CD4-positive, alpha-beta T cell (primary cell): ENCODE results near the gene METTL22. TPM values are rescaled to one million over a fixed set of nuclear protein-coding genes. Genes with fewer than 3 reads are reported as not detected.
A peak's percentile ranks its signal among the peaks of the same experiment; 100 is the strongest.

Source experiments
- ATAC-seq: fragments of 200-7000 bp; cut with Tn5 transposase; one replicate; pipeline ENCODE4 v1.10.0; 2022; ENCODE audit warnings: mild to moderate bottlenecking; ENCODE audit not compliant: poor library complexity
- CTCF ChIA-PET: fragments of 350-600 bp; sonication (Branson Sonifier 250); formaldehyde crosslinking; loops from one replicate; lab custom pipeline; 2021; ENCODE audit warnings: antibody characterized with exemption, inconsistent platforms; lab: Charles Lee
- POLR2A ChIA-PET: fragments of 350-600 bp; sonication (Branson Sonifier 250); formaldehyde crosslinking; loops from one replicate; lab custom pipeline; 2021; ENCODE audit warnings: antibody characterized with exemption, inconsistent platforms; lab: Charles Lee
- DNase-seq, 14 experiments: peaks; one replicate each; pipeline ENCODE4 v3.0.0-alpha.2; 2013 to 2020; ENCODE audit warnings: mixed read lengths in 2 of 14
- H3K27ac ChIP-seq, 2 donors: one replicate each; pipeline versions ENCODE4 v1.5.1 to v1.7.0; 2013; ENCODE audit warnings: low read length in 2 of 2, low read depth in 1 of 2, mild to moderate bottlenecking in 1 of 2
- H3K27me3 ChIP-seq, 2 experiments: 1 replicate in 1 of 2; 2 replicates in 1 of 2; pipeline versions ENCODE4 v1.6.1 to v1.7.0; 2013; ENCODE audit warnings: low read length in 2 of 2, control low read depth in 1 of 2, mild to moderate bottlenecking in 1 of 2, moderate library complexity in 1 of 2; ENCODE audit not compliant: insufficient read depth in 2 of 2, control insufficient read depth in 1 of 2
- H3K36me3 ChIP-seq: one replicate; pipeline ENCODE4 v1.6.1; 2013; ENCODE audit warnings: low read length, control low read depth; ENCODE audit not compliant: insufficient read depth
- H3K4me1 ChIP-seq: one replicate; pipeline ENCODE4 v1.6.1; 2013; ENCODE audit warnings: low read length, control low read depth; ENCODE audit not compliant: insufficient read depth
- H3K4me3 ChIP-seq: one replicate; pipeline ENCODE4 v1.5.1; 2013; ENCODE audit warnings: mild to moderate bottlenecking, low read length, moderate library complexity
- H3K9me3 ChIP-seq, 2 experiments: 1 replicate in 1 of 2; 2 replicates in 1 of 2; pipeline versions ENCODE4 v1.6.1 to v1.7.0; 2013; ENCODE audit warnings: low read length in 2 of 2, mild to moderate bottlenecking in 2 of 2, control low read depth in 1 of 2, moderate library complexity in 1 of 2; ENCODE audit not compliant: control insufficient read depth in 1 of 2, insufficient read depth in 1 of 2
- H3K27ac Mint-ChIP-seq: one replicate; pipeline ENCODE4 v1.8.0; 2020; ENCODE audit warnings: mixed read lengths
- H3K27me3 Mint-ChIP-seq: one replicate; pipeline ENCODE4 v1.8.0; 2021; ENCODE audit warnings: mixed read lengths
- H3K36me3 Mint-ChIP-seq: one replicate; pipeline ENCODE4 v1.8.0; 2021; ENCODE audit warnings: low read depth, mixed read lengths
- H3K4me1 Mint-ChIP-seq: one replicate; pipeline ENCODE4 v1.8.0; 2021; ENCODE audit warnings: low read depth, mixed read lengths
- H3K4me3 Mint-ChIP-seq: one replicate; pipeline ENCODE4 v1.8.0; 2020; ENCODE audit warnings: mild to moderate bottlenecking, mixed read lengths
- H3K9me3 Mint-ChIP-seq: one replicate; pipeline ENCODE4 v1.8.0; 2020; ENCODE audit warnings: mixed read lengths
- CTCF ChIP-seq: fragments of 200-600 bp; IDR thresholded peaks from one replicate; pipeline ENCODE4 v1.8.0; 2022; ENCODE audit warnings: antibody characterized with exemption, mild to moderate bottlenecking
- intact Hi-C, 2 experiments: fragments of 100-400 bp; cut with DNase I in 1 of 2; cut with micrococcal nuclease in 1 of 2; formaldehyde crosslinking; loops; one replicate each; pipeline versions ENCODE4 v1.15.1 to v1.9.0; 2023 to 2025; cut with DNase I, micrococcal nuclease
- total RNA-seq, 174 experiments: library from RNA in 2 of 174; stranded (reverse) in 2 of 174; gene quantifications; one replicate each; pipeline ENCODE4 v1.2.3 and lab custom pipeline; 2021 to 2026

Gene METTL22
- total RNA-seq, 2 experiments from 2014 or later, result 23.2 to 26.5 TPM

DNA sequence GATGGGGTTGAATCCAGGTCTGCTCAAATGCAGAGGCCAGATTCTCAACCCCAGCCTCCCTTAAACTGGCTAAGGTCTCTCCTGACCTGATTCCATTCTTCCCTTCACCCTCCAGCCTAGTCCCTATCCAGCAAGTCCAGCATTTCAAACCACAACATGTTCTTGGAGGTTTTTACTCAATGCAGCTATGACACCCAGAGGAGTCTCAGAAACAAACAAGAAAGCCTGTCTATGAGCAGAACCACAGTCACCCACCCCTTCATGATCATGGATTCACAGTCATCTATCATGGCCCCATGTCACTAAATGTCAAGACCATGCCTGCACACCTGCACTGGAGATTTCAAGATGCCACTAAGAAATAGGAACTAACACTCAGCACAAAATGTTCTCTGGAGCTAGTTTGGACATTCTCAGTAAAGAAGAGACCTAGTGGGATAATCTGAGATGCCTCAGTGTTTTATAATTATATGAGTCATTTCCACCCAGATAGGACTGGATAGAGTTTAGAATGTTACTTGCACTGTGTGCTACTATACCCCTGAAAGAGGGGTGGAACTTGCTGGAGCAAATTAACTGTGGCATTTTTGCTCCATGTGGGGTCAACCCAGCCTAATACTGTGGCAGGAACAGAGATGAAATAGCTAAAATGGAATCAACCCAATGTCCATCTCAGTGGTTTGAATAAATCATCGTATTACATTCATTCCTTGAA lies 9.5 kb upstream of the METTL22 start:
- TF ChIP-seq CTCF, result no peak
- Mint-ChIP-seq H3K36me3 (no peaks in the 10 kb centered on the region), H3K27me3 (peaks cover 40% of the 10 kb centered on the region), H3K4me1 (no peaks in the 10 kb centered on the region), H3K4me3 (no peak overlapping the region), H3K27ac (no peak overlapping the region), H3K9me3 (no peaks in the 10 kb centered on the region)
- no peaks in the 10 kb centered on the region for H3K36me3 ChIP-seq
- intact Hi-C loops, result no loop called here
- peaks cover 12 to 15% of the 10 kb centered on the region in 2 experiments for H3K27me3 ChIP-seq
- ChIA-PET POLR2A (no interaction called here), CTCF (interaction anchor here (1.2 kb wide), 1 partner anchor 13 kb away, joined by 3 read pairs; no protein-coding TSS in a partner anchor)
- no peaks in the 10 kb centered on the region for H3K4me1 ChIP-seq
- H3K9me3 ChIP-seq, result no peaks in the 10 kb centered on the region
- no peak overlapping the region for H3K27ac ChIP-seq
- no peak for ATAC-seq
- H3K4me3 ChIP-seq, result no peak overlapping the region
- no peak for DNase-seq

- ChIA-PET CTCF (no interaction called here), POLR2A (no interaction called here)
- no peaks in the 10 kb centered on the region for H3K4me1 ChIP-seq
- intact Hi-C loops, result no loop called here
- Mint-ChIP-seq H3K27me3 (peaks cover 40% of the 10 kb centered on the region), H3K36me3 (no peaks in the 10 kb centered on the region), H3K27ac (no peak overlapping the region), H3K4me3 (no peak overlapping the region), H3K9me3 (no peaks in the 10 kb centered on the region), H3K4me1 (no peaks in the 10 kb centered on the region)
- ATAC-seq (no peak), DNase-seq (no peak)
- no peaks in the 10 kb centered on the region for H3K9me3 ChIP-seq
- H3K27ac ChIP-seq, result no peak overlapping the region
- no peak for TF ChIP-seq CTCF
- no peaks in the 10 kb centered on the region for H3K36me3 ChIP-seq
- H3K27me3 ChIP-seq, result peaks cover 12 to 15% of the 10 kb centered on the region in 2 experiments
- H3K4me3 ChIP-seq, result no peak overlapping the region
Observed at GRCh38 chr16:8614435-8615029, 7.0 kb upstream of the METTL22 start.

DNA sequence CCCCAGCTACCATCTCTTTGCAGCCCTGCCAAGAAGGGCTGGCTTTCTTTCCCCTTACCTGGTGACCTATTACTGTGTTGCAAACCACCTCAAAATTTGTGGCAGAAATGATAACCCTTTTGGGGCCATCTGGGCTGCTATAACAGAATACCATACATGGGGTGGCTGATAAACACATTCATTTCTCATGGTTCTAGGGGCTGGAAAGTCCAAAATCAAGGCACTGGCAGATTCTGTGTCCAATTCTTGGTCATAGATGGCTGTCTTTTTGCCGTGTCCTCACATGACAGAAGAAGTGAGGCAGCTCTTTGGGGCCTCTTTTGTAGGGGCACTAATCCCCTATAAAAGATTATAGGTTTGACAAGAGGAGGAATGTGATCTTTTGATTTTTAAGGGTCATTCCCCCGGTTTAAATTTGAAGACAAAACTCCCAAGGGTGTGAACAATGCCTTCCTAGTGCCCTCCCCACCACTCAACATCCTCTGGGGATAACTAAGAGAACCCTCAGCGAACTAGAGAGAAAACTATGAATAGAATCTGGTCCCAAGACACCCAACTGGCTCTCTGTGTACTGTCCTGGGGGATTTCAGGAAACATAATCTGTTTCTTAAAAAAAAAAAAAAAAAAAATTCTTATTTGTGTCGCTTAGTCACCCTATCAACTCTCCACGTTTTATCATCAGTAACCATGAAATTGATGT lies 1.7 kb upstream of the METTL22 start:
- TF ChIP-seq CTCF, result no peak
- Histone ChIP-seq H3K36me3 (no peaks in the 10 kb centered on the region), H3K27me3 (peaks cover 0 to 8% of the 10 kb centered on the region in 2 experiments), H3K4me3 (no peak overlapping the region), H3K4me1 (peaks cover 18% of the 10 kb centered on the region), H3K9me3 (no peaks in the 10 kb centered on the region), H3K27ac (no peak overlapping the region)
- H3K4me3 Mint-ChIP-seq, result peak overlapping the region; percentile 94
- H3K27ac Mint-ChIP-seq, result no peak overlapping the region
- ChIA-PET POLR2A (no interaction called here), CTCF (no interaction called here)
- ATAC-seq, result no peak
- H3K27me3 Mint-ChIP-seq, result peaks cover 10% of the 10 kb centered on the region
- H3K36me3 Mint-ChIP-seq, result peaks cover 10% of the 10 kb centered on the region
- DNase-seq, result no peak
- H3K9me3 Mint-ChIP-seq, result no peaks in the 10 kb centered on the region
- H3K4me1 Mint-ChIP-seq, result peaks cover 18% of the 10 kb centered on the region
- intact Hi-C loops, result loop anchor here (2.0 to 5.0 kb wide), 5 partner anchors 55 to 345 kb away; partner anchors contain the start of genes ABAT (in 1 of the 2), PMM2 (in 1 of the 2) and TMEM186 (in 1 of the 2)
